ENCODE results near the gene NTPCR. TPM values are rescaled to one million over a fixed set of nuclear protein-coding genes. Genes with fewer than 3 reads are reported as not detected.

NTPCR gene
- 23.9 and 29.1 TPM in 2 replicates for total RNA-seq

DNA sequence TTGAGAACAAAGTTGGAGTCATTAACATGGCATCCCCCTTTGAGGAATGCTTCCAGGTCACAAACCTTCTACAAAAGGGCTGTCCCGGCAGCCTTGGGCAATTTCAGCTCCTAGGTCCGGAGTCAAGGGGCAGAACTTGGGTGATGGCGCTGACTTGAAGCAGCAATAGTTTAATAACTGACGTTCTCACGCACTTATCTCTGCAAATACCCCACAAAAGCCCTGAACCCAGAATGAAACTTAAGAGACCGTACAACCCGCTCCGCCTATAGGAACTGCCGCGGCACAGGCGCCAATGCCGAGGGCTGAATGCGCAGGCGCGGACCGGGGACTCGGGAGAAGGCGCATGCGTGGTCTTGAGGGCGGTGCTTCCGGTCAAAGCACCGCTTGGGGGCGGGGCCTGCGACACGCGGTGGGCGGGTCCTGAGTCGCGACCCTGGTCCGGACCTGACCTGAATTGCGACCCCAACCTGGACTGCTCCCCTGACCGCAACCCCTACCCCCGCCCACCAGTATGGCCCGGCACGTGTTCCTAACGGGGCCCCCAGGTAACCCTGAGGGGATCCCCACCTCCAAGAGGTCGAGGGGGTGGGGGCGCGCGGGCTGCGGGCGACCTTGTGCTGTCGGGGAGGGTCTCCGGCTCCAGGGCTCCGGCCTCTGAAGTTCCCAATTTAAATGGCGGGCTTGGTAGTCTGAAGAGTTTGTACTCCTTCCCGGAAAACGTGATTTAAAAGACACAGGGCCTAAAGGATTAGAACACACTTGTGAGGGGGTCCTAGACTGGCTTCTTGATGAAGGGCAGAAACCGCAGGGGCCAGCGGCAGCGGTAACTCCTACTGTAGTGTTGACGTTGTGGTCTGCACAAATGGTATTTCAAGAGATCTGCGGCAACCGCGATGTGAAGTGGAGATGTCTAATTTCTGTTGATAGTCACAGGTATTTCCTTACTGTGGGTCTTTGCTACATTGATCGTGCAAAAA lies at the start of gene NTPCR:
NTPCR (plus strand) TSS at position 415 of the 980 bp plus-strand sequence; CDS start at position 515, 100 bp downstream.

Other genes with a start within 250 kb of the NTPCR start
- 2.9 and 3.6 TPM in 2 replicates for gene MAP10, start 145.2 kb upstream of the NTPCR start, total RNA-seq

Data from articular chondrocyte of knee joint (primary cell).